Testis (tissue), 5 donors: ENCODE data around the gene DNAJC8. TPM values are rescaled to one million over a fixed set of nuclear protein-coding genes. Genes with fewer than 3 reads are reported as not detected.

ENCODE experiments used
- DNase-seq: peaks from one replicate; pipeline ENCODE4 v3.0.0-alpha.2; 2019
- H3K27ac ChIP-seq, 2 donors: fragments of 200-600 bp; sonication (generic); one replicate each; pipeline ENCODE4 v1.5.1; 2019
- H3K27me3 ChIP-seq: fragments of 200-600 bp; sonication (generic); one replicate; pipeline ENCODE4 v1.5.1; 2019
- H3K36me3 ChIP-seq: fragments of 200-600 bp; sonication (generic); one replicate; pipeline ENCODE4 v1.5.1; 2017; ENCODE audit warnings: low read depth; ENCODE audit errors: missing control alignments
- H3K4me1 ChIP-seq: fragments of 200-600 bp; sonication (generic); one replicate; pipeline ENCODE4 v1.5.1; 2019
- H3K4me3 ChIP-seq, 2 donors: fragments of 200-600 bp; sonication (generic); one replicate each; pipeline ENCODE4 v1.5.1; 2017 to 2019
- H3K9me3 ChIP-seq: fragments of 200-600 bp; sonication (generic); one replicate; pipeline ENCODE4 v1.5.1; 2017
- CTCF ChIP-seq, 3 experiments: fragments of 450-650 bp in 2 of 3; fragments of 200-600 bp in 1 of 3; sonication (generic) in 1 of 3; IDR thresholded peaks; one replicate each; pipeline ENCODE4 v1.5.1; 2016 to 2019; ENCODE audit warnings: antibody characterized with exemption in 3 of 3, mild to moderate bottlenecking in 2 of 3, moderate library complexity in 1 of 3
- POLR2A ChIP-seq: fragments of 450-650 bp; IDR thresholded peaks from one replicate; pipeline ENCODE4 v1.6.1; 2017; ENCODE audit warnings: antibody characterized with exemption, mild to moderate bottlenecking, moderate library complexity
- WGBS, 2 donors: methylation state at CpG; one replicate each; pipeline ENCODE4 v1.1.5; 2018; 5-methylcytosine and 5-hydroxymethylcytosine counted together
- intact Hi-C: fragments of 100-400 bp; cut with DNase I; formaldehyde crosslinking; loops from one replicate; pipeline ENCODE4 v1.15.1; 2023; ENCODE audit warnings: low total_unique reads
- long read RNA-seq, 2 donors: transcript quantifications; one replicate each; lab custom pipeline, GENCODE V29; 2026
- polyA plus RNA-seq: library from polyadenylated mRNA; stranded (reverse); fragments of 350-450 nt; fragmentation: Illumina TruSeq; extraction: RNeasy Lipid Tissue Mini Kit (QIAGEN cat#74804); gene quantifications from one replicate; pipeline ENCODE4 v1.2.3, GENCODE V29; 2014; ENCODE audit warnings: low read depth, low replicate concordance; ENCODE audit not compliant: insufficient read depth
- total RNA-seq, 2 donors: library from RNA; depleted of rRNA; stranded (reverse); fragments of >200 nt; gene quantifications; one replicate each; pipeline ENCODE4 v1.2.3, GENCODE V29; 2016

The DNAJC8 gene, protein sequence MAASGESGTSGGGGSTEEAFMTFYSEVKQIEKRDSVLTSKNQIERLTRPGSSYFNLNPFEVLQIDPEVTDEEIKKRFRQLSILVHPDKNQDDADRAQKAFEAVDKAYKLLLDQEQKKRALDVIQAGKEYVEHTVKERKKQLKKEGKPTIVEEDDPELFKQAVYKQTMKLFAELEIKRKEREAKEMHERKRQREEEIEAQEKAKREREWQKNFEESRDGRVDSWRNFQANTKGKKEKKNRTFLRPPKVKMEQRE
- total RNA-seq, result 10 to 100 TPM; 44.7 to 48.0 TPM
- 86.5 TPM for polyA plus RNA-seq
- long read RNA-seq, donor 1, transcript DNAJC8-201 (9 exons, 1,759 nt), result major isoform, 48 of 94 reads
- long read RNA-seq, donor 1, partial matches to known transcripts, result 40 of 94 reads
- long read RNA-seq, donor 1, other reads (novel, unspliced or antisense), result 0 of 94 reads
- long read RNA-seq, donor 2, transcript DNAJC8-201 (9 exons, 1,759 nt), result major isoform, 29 of 53 reads
- long read RNA-seq, donor 2, partial matches to known transcripts, result 21 of 53 reads
- long read RNA-seq, donor 2, other reads (novel, unspliced or antisense), result 0 of 53 reads

DNA sequence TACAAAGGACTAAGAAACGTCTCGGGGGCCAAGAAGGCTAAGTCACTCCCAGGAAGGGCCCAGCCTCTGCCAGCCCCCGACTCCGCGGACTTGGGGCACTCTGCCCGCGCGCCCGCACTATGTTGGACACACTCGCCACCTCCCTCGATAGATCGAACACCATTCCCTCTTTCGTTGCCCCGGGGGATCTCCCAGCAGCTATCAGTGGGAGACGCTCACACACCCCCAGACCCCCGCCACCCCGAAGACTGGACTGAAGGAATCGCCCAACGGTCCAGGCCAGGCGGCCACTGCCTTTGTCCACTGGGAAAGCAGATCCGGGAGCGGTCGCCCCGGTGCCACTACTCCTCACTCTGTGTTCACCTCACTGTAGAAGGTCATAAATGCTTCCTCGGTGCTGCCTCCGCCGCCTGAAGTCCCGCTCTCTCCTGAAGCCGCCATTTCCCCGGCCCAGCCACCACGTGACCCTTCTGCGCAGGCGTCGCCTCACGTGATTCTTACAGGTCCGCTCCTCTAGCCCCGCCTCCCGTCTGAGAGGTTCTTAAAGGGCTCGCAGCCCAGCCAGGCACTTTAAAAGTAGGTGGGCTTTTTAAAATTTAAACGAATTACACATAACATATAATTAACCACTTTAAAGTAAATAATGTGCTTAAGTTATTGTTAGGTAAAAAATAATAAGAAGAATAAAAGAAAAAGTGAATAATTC, at the start of gene DNAJC8:
DNAJC8 (minus strand) TSS at position 472 of the 706 bp plus-strand sequence; CDS start at position 441, 31 bp downstream.
- Histone ChIP-seq H3K27me3 (no peaks in the 10 kb centered on the region), H3K27ac (peak within 1 kb of the TSS; percentile 13 to 85), H3K9me3 (no peaks in the 10 kb centered on the region), H3K4me1 (peaks cover 9% of the 10 kb centered on the region), H3K36me3 (no peaks in the 10 kb centered on the region), H3K4me3 (peak within 1 kb of the TSS; percentile 95 to 97)
- no peak for TF ChIP-seq CTCF (IDR thresholded peaks at IDR 0.05)
- TF ChIP-seq POLR2A, result peak; percentile 60
- peak; percentile 99 for DNase-seq
- intact Hi-C loops, result no loop called here
- 0% methylated on average over 35 to 40 of the region's 40 CpGs for whole genome bisulfite sequencing, 2 donors

GRCh38 chr1:28281608-28282425, 49.0 kb upstream of the DNAJC8 start:
- intact Hi-C loops, result no loop called here
- 86 to 92% methylated on average over 13 to 14 of the region's 14 CpGs for WGBS, 2 donors
- Histone ChIP-seq H3K36me3 (no peaks in the 10 kb centered on the region), H3K4me3 (no peak overlapping the region), H3K9me3 (no peaks in the 10 kb centered on the region), H3K27ac (no peak overlapping the region), H3K4me1 (no peaks in the 10 kb centered on the region), H3K27me3 (no peaks in the 10 kb centered on the region)
- no peak for TF ChIP-seq POLR2A
- no peak for TF ChIP-seq CTCF (IDR thresholded peaks at IDR 0.05)
- DNase-seq, result no peak

- no peak for DNase-seq
- intact Hi-C loops, result no loop called here
- H3K27ac ChIP-seq, result no peak overlapping the region
- no peaks in the 10 kb centered on the region for H3K9me3 ChIP-seq
- H3K36me3 ChIP-seq, result no peaks in the 10 kb centered on the region
- H3K4me3 ChIP-seq, result no peak overlapping the region
- no peak for TF ChIP-seq POLR2A
- TF ChIP-seq CTCF (IDR thresholded peaks at IDR 0.05), result no peak
- no peaks in the 10 kb centered on the region for H3K27me3 ChIP-seq
- H3K4me1 ChIP-seq, result no peaks in the 10 kb centered on the region
- WGBS, 2 donors, result 60 to 77% methylated on average over 3 to 5 of the region's 5 CpGs
Measured at GRCh38 chr1:28280977-28281381, 48.1 kb upstream of the DNAJC8 start.

GRCh38 chr1:28280501-28280900, 47.7 kb upstream of the DNAJC8 start:
- Histone ChIP-seq H3K36me3 (no peaks in the 10 kb centered on the region), H3K4me3 (no peak overlapping the region), H3K27ac (no peak overlapping the region), H3K4me1 (no peaks in the 10 kb centered on the region), H3K9me3 (no peaks in the 10 kb centered on the region), H3K27me3 (no peaks in the 10 kb centered on the region)
- TF ChIP-seq CTCF (IDR thresholded peaks at IDR 0.05) (no peak), POLR2A (no peak)
- 91 to 92% methylated on average over 7 to 8 of the region's 8 CpGs for WGBS, 2 donors
- DNase-seq, result no peak
- intact Hi-C loops, result no loop called here
